GF-D8 (cell line): ENCODE measurements around the gene WDR91.

Experiments used
- DNase-seq: peaks from one replicate; lab custom pipeline; 2025; lab: John Stamatoyannopoulos, UW

WDR91 gene

DNA sequence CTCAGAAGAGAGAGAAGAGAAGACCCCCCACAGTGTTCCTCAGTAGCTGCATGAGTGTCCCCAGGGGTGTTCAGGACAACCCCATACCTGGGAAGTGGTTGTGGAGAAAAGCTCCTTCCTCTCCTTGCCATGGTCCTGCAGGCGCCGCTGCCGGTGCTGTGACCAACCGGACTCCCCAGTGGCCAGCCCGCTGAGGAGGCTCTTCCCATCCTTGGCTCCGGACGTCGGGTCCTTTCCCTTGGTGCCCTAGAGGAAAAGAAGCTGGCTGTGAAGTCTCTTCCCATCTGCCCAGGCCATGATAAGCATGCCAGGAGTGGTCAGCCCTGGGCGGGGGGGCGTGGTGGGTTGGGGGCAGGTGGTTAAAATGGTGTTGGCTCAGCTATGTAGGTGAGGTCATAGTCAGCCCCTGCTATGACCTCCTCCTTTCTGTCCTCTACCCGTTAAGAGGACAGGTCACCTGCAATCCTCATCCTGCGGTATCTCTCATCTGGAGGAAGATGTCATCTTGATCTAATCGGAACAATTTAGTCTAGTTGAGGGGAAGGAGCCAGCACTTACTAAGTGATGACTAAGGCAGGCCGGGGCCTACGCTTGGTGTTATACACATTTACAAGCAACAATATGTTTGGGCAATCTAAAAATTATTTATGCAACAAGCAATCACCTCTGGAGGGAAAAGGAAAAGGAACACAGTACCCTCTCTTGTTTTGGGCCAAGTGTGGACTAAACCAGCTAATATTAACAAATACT is 13.2 kb downstream of the WDR91 start:
- no peak for DNase-seq

GRCh38 chr7:135197343-135197742 is 14.0 kb downstream of the WDR91 start:
- DNase-seq = no peak

DNA sequence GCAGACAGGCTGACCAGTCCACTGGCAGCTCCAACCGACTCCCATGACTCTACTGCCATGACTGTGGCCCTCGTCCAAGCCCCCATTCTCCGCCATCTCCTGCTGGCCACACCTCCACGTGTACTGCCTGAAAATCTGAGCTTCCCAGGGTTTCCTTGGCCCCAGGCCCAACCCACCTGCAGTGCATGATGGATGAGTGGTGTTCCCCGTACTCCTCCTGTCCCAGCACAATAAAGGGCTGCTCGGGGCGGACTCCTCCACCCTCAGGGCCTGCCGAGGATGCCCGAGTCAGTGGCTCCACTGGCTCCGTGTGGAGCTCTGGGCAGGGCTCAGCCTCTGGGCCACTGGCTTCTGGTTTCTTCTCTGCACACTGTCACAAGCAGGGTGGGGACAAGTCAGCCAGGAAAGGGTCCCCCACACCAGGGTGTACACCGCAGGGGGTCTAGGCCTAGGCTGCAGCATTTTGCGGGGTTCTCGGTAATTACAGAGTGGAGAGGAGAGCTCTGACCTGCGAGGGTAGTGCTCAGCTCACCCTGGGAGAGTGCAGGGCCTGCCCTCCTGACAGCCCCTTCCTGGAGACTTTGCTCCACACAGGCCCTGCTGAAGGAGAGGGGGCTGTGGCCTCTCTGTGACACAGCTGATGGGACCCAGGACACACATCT is 15.2 kb downstream of the WDR91 start:
- no peak for DNase-seq

DNA sequence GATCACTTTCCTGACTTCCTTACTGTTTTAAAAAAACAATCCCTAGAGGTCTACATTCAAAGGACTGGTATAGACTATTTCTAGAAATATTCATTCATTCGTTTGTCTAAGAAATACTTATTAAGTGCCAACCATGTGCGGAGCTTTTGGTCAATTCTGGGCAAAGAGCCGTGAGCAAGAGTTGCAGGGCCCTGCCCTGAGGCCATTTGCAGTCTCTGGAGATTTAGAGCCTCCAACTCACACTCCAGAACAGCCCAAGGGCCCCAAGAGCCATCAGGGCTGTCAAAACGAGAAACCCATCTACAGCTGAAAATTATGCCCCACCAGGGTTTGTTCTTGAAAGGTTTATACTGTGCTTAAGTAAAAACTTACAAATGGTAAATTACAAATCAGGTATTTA is 16.2 kb downstream of the WDR91 start:
- DNase-seq = no peak

- DNase-seq = no peak
Observed at GRCh38 chr7:135194494-135195095, 16.7 kb downstream of the WDR91 start.

- DNase-seq = no peak
Observed at GRCh38 chr7:135193615-135194081, 17.7 kb downstream of the WDR91 start.

DNA sequence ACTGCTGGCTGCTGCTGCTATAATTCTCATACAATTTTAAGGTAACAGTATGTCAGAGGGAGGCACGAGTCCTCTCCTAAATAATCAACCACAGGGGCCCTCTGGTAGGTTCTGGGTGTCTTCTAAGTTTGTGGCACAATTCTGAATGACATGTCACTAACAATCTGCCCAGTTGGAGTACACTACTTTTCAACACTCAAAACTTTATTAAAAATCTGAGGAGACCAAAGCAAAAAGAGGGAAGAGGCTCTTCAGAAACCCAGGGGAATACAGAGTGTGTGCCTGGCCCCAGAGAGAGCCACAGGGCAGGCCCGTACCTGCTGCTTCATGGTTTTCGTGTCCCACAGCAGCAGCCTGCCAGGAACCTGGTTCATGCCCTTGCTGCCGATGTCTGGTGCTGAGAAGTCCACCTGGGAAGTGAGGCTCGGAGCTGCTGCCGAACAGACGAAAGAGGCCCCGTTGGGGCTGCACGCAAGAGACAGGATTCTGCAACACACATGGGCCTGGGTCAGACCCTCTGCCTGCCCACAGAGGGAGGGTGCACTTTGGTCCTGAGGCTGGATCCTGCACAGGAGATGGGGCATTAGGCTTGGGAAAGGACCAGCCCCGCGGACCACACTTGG is 18.3 kb downstream of the WDR91 start:
- DNase-seq = no peak

GRCh38 chr7:135190703-135191102 is 20.6 kb downstream of the WDR91 start:
- no peak for DNase-seq

- no peak for DNase-seq
Observed at GRCh38 chr7:135189961-135190360, 21.4 kb downstream of the WDR91 start.

GRCh38 chr7:135189221-135189662 is 22.1 kb downstream of the WDR91 start:
- DNase-seq = no peak

DNA sequence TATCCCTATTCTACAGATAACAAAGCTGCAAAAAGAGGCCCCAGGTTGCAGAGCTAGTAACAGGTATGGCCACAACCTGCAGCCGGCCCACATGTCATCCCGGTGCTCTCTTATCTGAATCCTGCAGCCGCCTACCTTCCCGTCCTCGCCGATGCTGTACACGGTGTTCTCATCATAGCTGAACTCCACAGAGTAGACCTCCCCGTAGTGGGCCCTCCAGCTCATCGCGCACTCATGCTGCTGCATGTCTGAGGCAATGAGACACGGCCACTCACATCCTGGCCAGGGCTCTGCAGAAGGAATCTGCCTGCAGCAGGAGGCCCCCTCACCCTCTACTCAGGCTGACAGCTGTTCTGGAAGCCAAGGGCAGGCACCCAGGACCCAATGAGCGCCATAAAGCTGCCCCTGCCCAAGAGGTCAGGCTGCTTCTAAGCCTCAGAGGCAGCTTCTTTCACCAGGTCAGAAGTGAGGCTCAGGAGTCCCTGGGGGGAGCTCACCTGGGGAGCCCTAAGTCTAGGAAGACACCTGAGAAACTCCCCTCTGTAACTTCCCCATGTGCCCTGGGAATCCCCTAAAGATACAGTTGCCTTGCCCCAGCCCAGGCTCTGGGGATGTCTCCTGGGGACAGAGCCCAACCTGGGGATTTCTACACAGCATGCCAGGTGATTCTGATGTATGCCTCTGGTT is 22.9 kb downstream of the WDR91 start:
- DNase-seq = no peak

- DNase-seq = no peak
Observed at GRCh38 chr7:135186841-135187253, 24.5 kb downstream of the WDR91 start.

- no peak for DNase-seq
Observed at GRCh38 chr7:135186261-135186540, 25.1 kb downstream of the WDR91 start.

- no peak for DNase-seq
Observed at GRCh38 chr7:135185471-135186260, 25.7 kb downstream of the WDR91 start.

DNA sequence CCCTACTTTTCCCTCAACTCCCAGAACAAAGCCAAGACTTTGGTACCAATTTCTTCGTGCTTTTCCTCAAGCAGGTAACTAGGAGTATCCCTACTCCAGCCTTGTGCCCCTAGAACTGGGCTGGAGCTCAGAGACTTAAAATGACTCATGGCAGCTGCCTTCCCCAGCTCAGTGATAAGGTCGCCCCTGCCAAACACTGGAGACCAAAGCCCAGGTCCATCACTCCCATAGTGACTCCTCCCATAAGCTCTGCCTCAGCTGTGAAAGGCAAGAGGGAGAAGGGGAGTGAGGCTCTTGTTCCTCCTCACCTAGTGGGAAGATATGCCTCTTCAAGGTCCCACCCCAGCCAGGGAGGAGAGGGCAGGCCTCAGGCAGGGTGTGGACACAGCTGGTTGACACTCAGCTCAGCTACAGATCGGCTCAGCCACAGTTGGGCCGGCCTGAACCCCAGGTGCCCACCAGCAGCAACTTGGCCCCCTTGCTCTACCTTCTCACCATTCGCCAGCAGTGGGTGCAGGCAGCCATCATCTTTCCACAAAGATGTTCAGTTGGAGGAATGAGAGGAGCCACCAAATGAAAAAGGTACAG is 27.0 kb downstream of the WDR91 start:
- DNase-seq = no peak

DNA sequence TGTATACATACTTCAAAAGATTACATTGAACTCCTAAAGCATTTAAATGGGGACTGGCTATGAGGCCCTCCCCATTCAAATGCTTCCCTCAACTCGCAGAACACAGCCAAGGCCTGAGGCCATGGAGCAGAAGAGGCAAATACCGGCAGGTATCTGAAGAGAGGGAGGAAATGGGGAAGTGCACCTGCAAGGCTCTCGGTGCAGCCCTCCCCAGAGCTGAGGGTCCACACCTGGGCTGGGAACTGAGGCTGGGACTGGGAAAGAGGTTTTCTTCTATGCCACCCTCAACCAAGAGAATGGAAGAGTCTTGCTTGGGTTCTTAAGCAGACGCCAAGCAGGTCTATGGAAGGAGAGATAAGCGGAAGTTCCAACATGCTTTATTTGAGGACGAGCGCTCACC is 27.8 kb downstream of the WDR91 start:
- no peak for DNase-seq

GRCh38 chr7:135181929-135182678 is 29.2 kb downstream of the WDR91 start:
- DNase-seq = no peak

GRCh38 chr7:135181261-135181928 is 29.9 kb downstream of the WDR91 start:
- DNase-seq = no peak

DNA sequence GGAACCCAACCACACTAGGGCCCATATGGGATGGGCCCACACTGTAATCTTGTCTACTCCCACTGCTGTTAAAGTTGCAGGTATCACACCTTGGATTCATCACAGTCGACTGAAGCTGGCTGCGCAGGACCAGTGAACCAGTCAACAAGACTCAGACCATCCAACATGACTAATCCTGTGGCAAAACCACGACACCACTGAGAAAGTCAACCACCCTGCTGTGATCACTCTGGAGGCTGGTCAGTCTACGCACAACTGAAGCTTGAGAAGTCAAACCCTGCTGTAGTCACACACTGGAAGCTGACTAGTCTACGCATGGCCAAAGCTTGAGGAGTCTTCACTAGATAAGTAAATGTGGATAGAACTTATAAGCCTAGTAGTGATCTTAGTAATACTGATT is 31.2 kb downstream of the WDR91 start:
- DNase-seq = no peak
